ENCODE measurements around the gene DLG2.

DNA sequence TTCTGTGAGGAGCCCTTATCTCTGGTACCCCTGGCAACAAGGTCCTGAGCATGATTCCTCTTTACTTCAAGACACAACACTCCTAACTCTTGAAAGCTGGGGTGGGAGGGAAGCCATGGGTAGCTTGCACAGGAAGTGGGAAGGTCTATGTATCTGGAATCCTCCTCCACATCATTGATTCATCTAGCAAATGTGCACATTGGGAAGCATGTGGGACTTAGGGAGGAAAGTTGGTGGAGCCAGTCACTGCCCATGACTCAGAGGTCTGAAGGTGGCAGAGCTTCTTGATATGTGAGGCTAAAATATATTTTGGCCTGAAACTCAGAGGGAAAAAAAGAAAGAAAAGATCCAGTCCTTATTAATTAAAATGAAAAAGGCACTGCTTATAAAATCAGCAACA is 1000.9 kb downstream of the DLG2 start:
- TF ChIP-seq, protein P1, sequence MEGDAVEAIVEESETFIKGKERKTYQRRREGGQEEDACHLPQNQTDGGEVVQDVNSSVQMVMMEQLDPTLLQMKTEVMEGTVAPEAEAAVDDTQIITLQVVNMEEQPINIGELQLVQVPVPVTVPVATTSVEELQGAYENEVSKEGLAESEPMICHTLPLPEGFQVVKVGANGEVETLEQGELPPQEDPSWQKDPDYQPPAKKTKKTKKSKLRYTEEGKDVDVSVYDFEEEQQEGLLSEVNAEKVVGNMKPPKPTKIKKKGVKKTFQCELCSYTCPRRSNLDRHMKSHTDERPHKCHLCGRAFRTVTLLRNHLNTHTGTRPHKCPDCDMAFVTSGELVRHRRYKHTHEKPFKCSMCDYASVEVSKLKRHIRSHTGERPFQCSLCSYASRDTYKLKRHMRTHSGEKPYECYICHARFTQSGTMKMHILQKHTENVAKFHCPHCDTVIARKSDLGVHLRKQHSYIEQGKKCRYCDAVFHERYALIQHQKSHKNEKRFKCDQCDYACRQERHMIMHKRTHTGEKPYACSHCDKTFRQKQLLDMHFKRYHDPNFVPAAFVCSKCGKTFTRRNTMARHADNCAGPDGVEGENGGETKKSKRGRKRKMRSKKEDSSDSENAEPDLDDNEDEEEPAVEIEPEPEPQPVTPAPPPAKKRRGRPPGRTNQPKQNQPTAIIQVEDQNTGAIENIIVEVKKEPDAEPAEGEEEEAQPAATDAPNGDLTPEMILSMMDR (IDR thresholded peaks at IDR 0.05) = no peak
- no peak for TF ChIP-seq EP300 (IDR thresholded peaks at IDR 0.05)

Measured in sigmoid colon (tissue), 4 donors.